Measurements from ENCODE around the gene NRG2. TPM values are rescaled to one million over a fixed set of nuclear protein-coding genes. Genes with fewer than 3 reads are reported as not detected.

NRG2 gene
- total RNA-seq, 1 donor from 2014 or later, result 0.81 TPM

DNA sequence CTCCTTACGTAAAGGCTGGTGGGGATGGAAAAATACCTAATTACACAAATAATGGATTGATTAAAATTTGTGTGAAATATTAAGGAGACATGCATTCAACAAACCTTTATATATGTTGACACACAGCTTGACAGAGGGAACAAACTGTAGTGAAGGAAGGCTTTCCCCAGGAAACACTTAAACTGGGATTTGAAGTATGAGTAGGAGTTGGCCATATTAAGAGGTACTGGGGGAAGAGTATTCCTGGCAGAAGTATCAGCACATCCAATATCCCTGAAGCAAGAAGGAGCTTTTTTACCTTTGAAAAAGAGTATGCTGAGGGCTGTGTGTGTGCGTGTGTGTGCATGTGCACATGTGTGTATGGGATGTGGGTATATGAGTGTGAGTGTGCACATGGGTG is 136.4 kb downstream of the NRG2 start:
- peaks cover 5% of the 10 kb centered on the region for H3K27me3 Mint-ChIP-seq (ENCODE audit: unreplicated experiment)
- TF ChIP-seq, protein P1, sequence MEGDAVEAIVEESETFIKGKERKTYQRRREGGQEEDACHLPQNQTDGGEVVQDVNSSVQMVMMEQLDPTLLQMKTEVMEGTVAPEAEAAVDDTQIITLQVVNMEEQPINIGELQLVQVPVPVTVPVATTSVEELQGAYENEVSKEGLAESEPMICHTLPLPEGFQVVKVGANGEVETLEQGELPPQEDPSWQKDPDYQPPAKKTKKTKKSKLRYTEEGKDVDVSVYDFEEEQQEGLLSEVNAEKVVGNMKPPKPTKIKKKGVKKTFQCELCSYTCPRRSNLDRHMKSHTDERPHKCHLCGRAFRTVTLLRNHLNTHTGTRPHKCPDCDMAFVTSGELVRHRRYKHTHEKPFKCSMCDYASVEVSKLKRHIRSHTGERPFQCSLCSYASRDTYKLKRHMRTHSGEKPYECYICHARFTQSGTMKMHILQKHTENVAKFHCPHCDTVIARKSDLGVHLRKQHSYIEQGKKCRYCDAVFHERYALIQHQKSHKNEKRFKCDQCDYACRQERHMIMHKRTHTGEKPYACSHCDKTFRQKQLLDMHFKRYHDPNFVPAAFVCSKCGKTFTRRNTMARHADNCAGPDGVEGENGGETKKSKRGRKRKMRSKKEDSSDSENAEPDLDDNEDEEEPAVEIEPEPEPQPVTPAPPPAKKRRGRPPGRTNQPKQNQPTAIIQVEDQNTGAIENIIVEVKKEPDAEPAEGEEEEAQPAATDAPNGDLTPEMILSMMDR (IDR thresholded peaks at IDR 0.05; ENCODE audit: partially characterized antibody, unreplicated experiment), result no peak

DNA sequence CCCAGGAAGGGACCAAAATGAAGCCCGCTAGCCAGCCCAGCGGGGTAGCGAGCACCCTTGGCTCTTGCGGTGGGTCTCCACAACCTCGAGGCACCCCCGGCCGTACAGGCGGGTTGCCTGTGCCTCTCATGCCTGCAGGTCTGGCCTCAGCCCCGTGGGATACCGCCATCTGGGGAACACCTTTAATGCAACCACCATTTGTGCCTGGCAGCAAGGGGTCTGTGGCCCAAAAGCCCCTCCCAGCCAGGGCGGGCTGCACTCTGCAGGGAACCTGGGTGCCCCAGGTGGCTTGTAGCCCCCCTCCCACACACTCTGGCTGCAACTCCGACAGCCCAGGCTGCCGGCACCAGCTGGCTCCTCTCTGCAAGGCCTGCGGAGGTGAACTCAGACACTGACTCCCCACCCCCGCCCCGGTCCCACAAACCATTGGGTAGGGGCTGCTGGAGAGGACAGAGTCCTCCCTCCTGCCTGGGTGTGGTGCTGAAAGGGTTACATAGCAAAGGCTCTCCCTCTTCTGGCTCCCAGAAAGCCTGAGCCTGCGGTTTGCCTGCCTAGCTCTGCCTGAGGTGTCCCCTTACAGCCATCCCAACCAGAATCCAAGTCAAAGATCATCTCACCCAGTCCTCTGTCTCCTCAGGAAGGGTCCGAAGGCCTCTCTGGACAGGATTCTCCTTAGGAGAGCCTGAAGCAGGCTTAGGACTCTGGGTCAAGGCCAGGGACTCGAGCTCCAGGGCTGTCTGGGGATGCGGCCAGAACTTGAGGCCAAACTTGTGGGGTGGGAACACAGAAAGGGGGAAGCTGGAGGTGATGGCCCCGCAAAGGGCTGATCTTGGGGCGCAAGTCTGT is 138.1 kb downstream of the NRG2 start:
- no peak overlapping the region for H3K27ac Mint-ChIP-seq (ENCODE audit: unreplicated experiment)
- TF ChIP-seq, protein P1 (IDR thresholded peaks at IDR 0.05; ENCODE audit: partially characterized antibody, unreplicated experiment), result no peak
- H3K36me3 Mint-ChIP-seq (ENCODE audit: unreplicated experiment), result peaks cover 1% of the 10 kb centered on the region
- peak; percentile 33 for DNase-seq
- peak overlapping the region; percentile 64 for H3K4me3 Mint-ChIP-seq (ENCODE audit: unreplicated experiment)
- peaks cover 3% of the 10 kb centered on the region for H3K4me1 Mint-ChIP-seq (ENCODE audit: low read depth, unreplicated experiment)
- no peaks in the 10 kb centered on the region for H3K9me3 Mint-ChIP-seq (ENCODE audit: unreplicated experiment)
- peaks cover 9% of the 10 kb centered on the region for H3K27me3 Mint-ChIP-seq (ENCODE audit: unreplicated experiment)

More for the DNA sequence above, 136.4 kb downstream of the NRG2 start:
- H3K27ac Mint-ChIP-seq (ENCODE audit: unreplicated experiment), result no peak overlapping the region
- no peaks in the 10 kb centered on the region for H3K9me3 Mint-ChIP-seq (ENCODE audit: unreplicated experiment)
- no peak overlapping the region for H3K4me3 Mint-ChIP-seq (ENCODE audit: unreplicated experiment)
- DNase-seq, result no peak
- no peaks in the 10 kb centered on the region for H3K36me3 Mint-ChIP-seq (ENCODE audit: unreplicated experiment)
- peaks cover 3% of the 10 kb centered on the region for H3K4me1 Mint-ChIP-seq (ENCODE audit: low read depth, unreplicated experiment)

DNA sequence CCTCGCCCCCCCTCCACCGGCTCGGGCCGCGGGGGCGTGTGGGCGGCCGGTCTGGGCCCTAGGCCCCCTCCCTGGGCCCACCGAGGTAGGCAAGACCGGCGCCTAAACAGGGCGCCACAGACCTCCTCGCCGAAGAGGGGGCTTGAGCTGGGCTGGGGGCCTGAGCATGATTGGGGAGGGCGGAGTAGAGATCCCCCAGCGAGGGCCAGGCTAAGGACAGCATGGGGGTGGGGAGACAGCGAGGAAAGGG is 138.6 kb downstream of the NRG2 start:
- Mint-ChIP-seq H3K27me3 (ENCODE audit: unreplicated experiment) (peaks cover 11% of the 10 kb centered on the region), H3K4me3 (ENCODE audit: unreplicated experiment) (peak overlapping the region; percentile 48), H3K4me1 (ENCODE audit: low read depth, unreplicated experiment) (peaks cover 3% of the 10 kb centered on the region), H3K9me3 (ENCODE audit: unreplicated experiment) (no peaks in the 10 kb centered on the region), H3K27ac (ENCODE audit: unreplicated experiment) (no peak overlapping the region), H3K36me3 (ENCODE audit: unreplicated experiment) (peaks cover 7% of the 10 kb centered on the region)
- DNase-seq, result no peak
- TF ChIP-seq, protein P1 (IDR thresholded peaks at IDR 0.05; ENCODE audit: partially characterized antibody, unreplicated experiment), result no peak

DNA sequence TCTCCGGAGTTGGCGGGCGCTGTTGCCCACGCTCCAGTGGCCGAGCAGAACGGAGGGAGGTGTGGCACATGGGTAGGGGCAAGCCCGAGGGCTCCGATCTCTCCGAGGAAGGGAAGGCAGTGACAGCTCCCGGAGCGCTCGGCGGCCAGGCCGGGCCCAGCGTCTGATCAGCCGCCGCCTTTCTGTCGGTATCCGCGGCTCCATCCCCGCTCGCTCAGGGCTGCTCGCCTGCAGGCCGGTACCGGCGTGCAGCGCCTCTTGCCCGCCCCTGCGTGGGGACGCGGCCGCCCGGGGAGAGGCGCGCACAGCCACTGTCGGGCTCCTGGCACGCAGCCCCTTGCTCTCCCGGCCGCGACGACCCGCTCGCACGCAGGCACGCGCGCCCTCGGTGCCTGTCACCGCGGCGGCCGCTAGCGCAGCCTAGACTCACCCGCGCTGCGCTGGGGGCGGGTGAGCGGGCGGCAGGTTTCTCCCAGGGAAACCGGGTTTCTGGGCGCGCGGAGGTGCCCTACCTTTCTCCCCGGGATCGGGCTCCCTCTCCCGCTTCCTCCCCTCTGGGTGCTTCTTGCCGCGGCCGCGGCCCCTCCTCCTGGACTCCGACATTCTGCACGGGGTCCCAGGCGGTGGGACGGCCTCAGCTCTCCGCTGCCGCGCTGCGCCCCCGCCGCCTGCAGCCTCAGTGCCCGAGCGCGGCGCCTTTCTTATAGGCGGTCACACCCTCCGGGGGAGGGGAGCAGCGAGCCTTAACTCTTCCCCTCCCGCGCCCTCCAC is 139.1 kb downstream of the NRG2 start:
- DNase-seq, result peak; percentile 69
- Mint-ChIP-seq H3K4me3 (ENCODE audit: unreplicated experiment) (peak overlapping the region; percentile 71), H3K9me3 (ENCODE audit: unreplicated experiment) (no peaks in the 10 kb centered on the region), H3K27me3 (ENCODE audit: unreplicated experiment) (peaks cover 12% of the 10 kb centered on the region), H3K4me1 (ENCODE audit: low read depth, unreplicated experiment) (peaks cover 3% of the 10 kb centered on the region), H3K27ac (ENCODE audit: unreplicated experiment) (no peak overlapping the region), H3K36me3 (ENCODE audit: unreplicated experiment) (peaks cover 7% of the 10 kb centered on the region)
- TF ChIP-seq, protein P1 (IDR thresholded peaks at IDR 0.05; ENCODE audit: partially characterized antibody, unreplicated experiment), result no peak

DNA sequence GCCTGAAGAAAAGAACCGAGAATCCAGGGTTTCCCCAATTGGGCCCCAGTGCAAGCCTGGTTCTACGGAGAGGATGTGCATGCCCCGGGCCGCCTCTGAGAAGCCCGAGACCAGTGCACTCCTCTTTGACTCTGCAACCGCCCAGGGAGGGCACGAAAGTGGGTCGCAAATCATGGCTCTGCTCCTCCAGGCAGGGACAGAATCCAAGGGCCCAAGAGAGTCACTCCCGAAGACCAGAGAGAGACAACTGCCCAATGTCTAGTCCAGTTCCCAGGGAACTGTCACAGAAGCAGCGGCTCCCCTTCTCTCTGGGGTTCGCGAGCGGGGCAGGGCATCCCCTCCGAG is 139.7 kb downstream of the NRG2 start:
- Mint-ChIP-seq H3K9me3 (ENCODE audit: unreplicated experiment) (no peaks in the 10 kb centered on the region), H3K4me3 (ENCODE audit: unreplicated experiment) (peak overlapping the region; percentile 71), H3K27me3 (ENCODE audit: unreplicated experiment) (peaks cover 15% of the 10 kb centered on the region), H3K36me3 (ENCODE audit: unreplicated experiment) (peaks cover 7% of the 10 kb centered on the region), H3K27ac (ENCODE audit: unreplicated experiment) (no peak overlapping the region), H3K4me1 (ENCODE audit: low read depth, unreplicated experiment) (peaks cover 3% of the 10 kb centered on the region)
- TF ChIP-seq, protein P1 (IDR thresholded peaks at IDR 0.05; ENCODE audit: partially characterized antibody, unreplicated experiment), result no peak
- no peak for DNase-seq
